ENCODE results near the gene MYH11.
"Not testable (repeated sequence)": the region's sequence is repeated elsewhere in the genome, so short reads cannot be mapped to it uniquely, and the experiment has no call there.

MYH11 gene

GRCh38 chr16:15876503-15876902 lies 19.7 kb upstream of the MYH11 start:
- DNase-seq (ENCODE audit: low read depth) = no peak

- no peak for DNase-seq (ENCODE audit: low read depth)
Observed at GRCh38 chr16:15874745-15875314, 18.0 kb upstream of the MYH11 start.

GRCh38 chr16:15873737-15874136 lies 16.9 kb upstream of the MYH11 start:
- DNase-seq (ENCODE audit: low read depth) = no peak

GRCh38 chr16:15873301-15873700 lies 16.5 kb upstream of the MYH11 start:
- no peak for DNase-seq (ENCODE audit: low read depth)

- DNase-seq (ENCODE audit: low read depth) = no peak
Observed at GRCh38 chr16:15870011-15870410, 13.2 kb upstream of the MYH11 start.

- no peak for DNase-seq (ENCODE audit: low read depth)
Observed at GRCh38 chr16:15866451-15866850, 9.6 kb upstream of the MYH11 start.

GRCh38 chr16:15865742-15866141 lies 8.9 kb upstream of the MYH11 start:
- DNase-seq (ENCODE audit: low read depth) = no peak

- no peak for DNase-seq (ENCODE audit: low read depth)
Observed at GRCh38 chr16:15864939-15865338, 8.1 kb upstream of the MYH11 start.

GRCh38 chr16:15861996-15862395 lies 5.2 kb upstream of the MYH11 start:
- no peak for DNase-seq (ENCODE audit: low read depth)

- DNase-seq (ENCODE audit: low read depth) = no peak
Observed at GRCh38 chr16:15858921-15859668, 2.3 kb upstream of the MYH11 start.

GRCh38 chr16:15857724-15858560 lies 1.1 kb upstream of the MYH11 start:
- DNase-seq (ENCODE audit: low read depth) = no peak

GRCh38 chr16:15856182-15856581 lies 646 bp downstream of the MYH11 start:
- no peak for DNase-seq (ENCODE audit: low read depth)

- DNase-seq (ENCODE audit: low read depth) = no peak
Observed at GRCh38 chr16:15855704-15856003, 1.2 kb downstream of the MYH11 start.

- no peak for DNase-seq (ENCODE audit: low read depth)
Observed at GRCh38 chr16:15854906-15855703, 1.7 kb downstream of the MYH11 start.

GRCh38 chr16:15854061-15854460 lies 2.8 kb downstream of the MYH11 start:
- no peak for DNase-seq (ENCODE audit: low read depth)

GRCh38 chr16:15853021-15853420 lies 3.8 kb downstream of the MYH11 start:
- DNase-seq (ENCODE audit: low read depth) = no peak

- DNase-seq (ENCODE audit: low read depth) = not testable (repeated sequence)
Observed at GRCh38 chr16:15850555-15850954, 6.3 kb downstream of the MYH11 start.

GRCh38 chr16:15849209-15849981 lies 7.4 kb downstream of the MYH11 start:
- DNase-seq (ENCODE audit: low read depth) = no peak

- no peak for DNase-seq (ENCODE audit: low read depth)
Observed at GRCh38 chr16:15847611-15848175, 9.1 kb downstream of the MYH11 start.

- DNase-seq (ENCODE audit: low read depth) = no peak
Observed at GRCh38 chr16:15846510-15846909, 10.3 kb downstream of the MYH11 start.

GRCh38 chr16:15843635-15844279 lies 13.1 kb downstream of the MYH11 start:
- DNase-seq (ENCODE audit: low read depth) = no peak

Data from stimulated activated CD8-positive, alpha-beta memory T cell treated with anti-CD3 and anti-CD28 coated beads, Interleukin-15, amount 100 ng/mL, for 1 hour (primary cell).